SK-N-SH (cell line): Measurements from ENCODE around the gene MYO1C.

Experiments
- CHD2 ChIP-seq: fragments of 150-350 bp; IDR thresholded peaks from 2 replicates; pipeline ENCODE4 v1.6.1; 2018; ENCODE audit warnings: low read length; ENCODE audit not compliant: partially characterized antibody
- EZH2phosphoT487 ChIP-seq: fragments of 200-600 bp; sonication (generic); IDR thresholded peaks from 2 replicates; pipeline ENCODE4 v1.6.1; 2017; ENCODE audit warnings: low read depth, mixed run types, mild to moderate bottlenecking, antibody characterized with exemption, moderate library complexity, borderline replicate concordance
- GABPA ChIP-seq: IDR thresholded peaks from 2 replicates; pipeline ENCODE4 v1.4.0; 2012; ENCODE audit warnings: low read depth, mild to moderate bottlenecking
- MEF2A ChIP-seq: IDR thresholded peaks from 2 replicates; pipeline ENCODE4 v1.4.0; 2012; ENCODE audit warnings: low read depth, borderline replicate concordance
- MXI1 ChIP-seq: IDR thresholded peaks from 2 replicates; pipeline ENCODE4 v1.6.1; 2012; ENCODE audit warnings: mild to moderate bottlenecking, low read depth, low read length, improper control_type of control experiment
- POLR2AphosphoS5 ChIP-seq: IDR thresholded peaks from 2 replicates; pipeline ENCODE4 v1.6.1; 2012; ENCODE audit warnings: low read depth, low read length
- SIN3A ChIP-seq: IDR thresholded peaks from 2 replicates; pipeline ENCODE4 v1.6.1; 2012; ENCODE audit warnings: low read depth, mild to moderate bottlenecking, low read length, moderate library complexity, borderline replicate concordance
- TAF1 ChIP-seq: IDR thresholded peaks from 2 replicates; pipeline ENCODE4 v1.6.1; 2012; ENCODE audit warnings: low read depth, mild to moderate bottlenecking, low read length, moderate library complexity, borderline replicate concordance
- YY1 ChIP-seq: IDR thresholded peaks from 2 replicates; pipeline ENCODE4 v1.4.0; 2012; ENCODE audit warnings: low read depth, mild to moderate bottlenecking
- TF ChIP-seq, protein P1 (sequence below): fragments of 200-600 bp; sonication (generic); IDR thresholded peaks from 2 replicates; pipeline ENCODE4 v1.6.1; 2017; ENCODE audit warnings: antibody characterized with exemption, mild to moderate bottlenecking, moderate library complexity
- TF ChIP-seq, protein P2 (sequence below): fragments of 150-350 bp; IDR thresholded peaks from 2 replicates; pipeline ENCODE4 v1.6.1; 2017; ENCODE audit warnings: antibody characterized with exemption, low read length, low read depth, borderline replicate concordance
- TF ChIP-seq, protein P3 (sequence below): IDR thresholded peaks from 2 replicates; pipeline ENCODE4; 2012

DNA sequence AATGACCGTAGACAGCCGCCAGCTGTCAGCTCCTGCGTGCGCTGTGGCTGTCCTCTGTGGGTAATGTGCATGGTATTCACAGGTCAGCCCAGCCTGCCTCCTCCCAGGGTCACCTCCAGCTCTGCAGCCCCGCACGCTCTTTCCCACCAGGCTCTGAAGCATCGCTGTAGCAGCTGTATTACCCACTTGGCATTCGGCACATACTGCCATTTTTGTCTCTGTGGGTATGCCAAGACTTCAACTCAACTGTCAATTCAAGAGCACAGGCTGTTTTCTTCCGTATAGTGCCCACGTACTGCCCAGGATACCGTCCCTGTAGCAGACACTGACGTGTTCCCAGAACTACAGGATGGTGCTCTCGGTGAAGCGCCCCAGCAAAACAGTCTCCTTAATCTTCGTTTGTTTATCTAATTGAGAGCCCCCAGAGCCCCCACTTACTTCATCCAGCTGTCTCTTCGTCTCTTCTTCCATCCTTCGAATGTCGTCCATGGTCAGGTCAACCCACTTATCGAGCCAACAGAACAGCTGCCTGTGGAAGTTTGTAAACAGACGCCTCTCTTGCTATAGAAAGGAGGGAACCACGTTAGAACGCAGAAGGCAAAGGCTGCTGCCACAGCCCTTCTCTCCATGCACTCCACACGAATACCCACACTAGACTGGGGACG lies 41.3 kb upstream of the MYO1C start:
- TF ChIP-seq, protein P1, sequence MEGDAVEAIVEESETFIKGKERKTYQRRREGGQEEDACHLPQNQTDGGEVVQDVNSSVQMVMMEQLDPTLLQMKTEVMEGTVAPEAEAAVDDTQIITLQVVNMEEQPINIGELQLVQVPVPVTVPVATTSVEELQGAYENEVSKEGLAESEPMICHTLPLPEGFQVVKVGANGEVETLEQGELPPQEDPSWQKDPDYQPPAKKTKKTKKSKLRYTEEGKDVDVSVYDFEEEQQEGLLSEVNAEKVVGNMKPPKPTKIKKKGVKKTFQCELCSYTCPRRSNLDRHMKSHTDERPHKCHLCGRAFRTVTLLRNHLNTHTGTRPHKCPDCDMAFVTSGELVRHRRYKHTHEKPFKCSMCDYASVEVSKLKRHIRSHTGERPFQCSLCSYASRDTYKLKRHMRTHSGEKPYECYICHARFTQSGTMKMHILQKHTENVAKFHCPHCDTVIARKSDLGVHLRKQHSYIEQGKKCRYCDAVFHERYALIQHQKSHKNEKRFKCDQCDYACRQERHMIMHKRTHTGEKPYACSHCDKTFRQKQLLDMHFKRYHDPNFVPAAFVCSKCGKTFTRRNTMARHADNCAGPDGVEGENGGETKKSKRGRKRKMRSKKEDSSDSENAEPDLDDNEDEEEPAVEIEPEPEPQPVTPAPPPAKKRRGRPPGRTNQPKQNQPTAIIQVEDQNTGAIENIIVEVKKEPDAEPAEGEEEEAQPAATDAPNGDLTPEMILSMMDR = no peak
- TF ChIP-seq GABPA = no peak
- TF ChIP-seq SIN3A = no peak
- no peak for TF ChIP-seq EZH2phosphoT487
- TF ChIP-seq, protein P2, sequence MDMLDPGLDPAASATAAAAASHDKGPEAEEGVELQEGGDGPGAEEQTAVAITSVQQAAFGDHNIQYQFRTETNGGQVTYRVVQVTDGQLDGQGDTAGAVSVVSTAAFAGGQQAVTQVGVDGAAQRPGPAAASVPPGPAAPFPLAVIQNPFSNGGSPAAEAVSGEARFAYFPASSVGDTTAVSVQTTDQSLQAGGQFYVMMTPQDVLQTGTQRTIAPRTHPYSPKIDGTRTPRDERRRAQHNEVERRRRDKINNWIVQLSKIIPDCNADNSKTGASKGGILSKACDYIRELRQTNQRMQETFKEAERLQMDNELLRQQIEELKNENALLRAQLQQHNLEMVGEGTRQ = no peak
- TF ChIP-seq, protein P3, sequence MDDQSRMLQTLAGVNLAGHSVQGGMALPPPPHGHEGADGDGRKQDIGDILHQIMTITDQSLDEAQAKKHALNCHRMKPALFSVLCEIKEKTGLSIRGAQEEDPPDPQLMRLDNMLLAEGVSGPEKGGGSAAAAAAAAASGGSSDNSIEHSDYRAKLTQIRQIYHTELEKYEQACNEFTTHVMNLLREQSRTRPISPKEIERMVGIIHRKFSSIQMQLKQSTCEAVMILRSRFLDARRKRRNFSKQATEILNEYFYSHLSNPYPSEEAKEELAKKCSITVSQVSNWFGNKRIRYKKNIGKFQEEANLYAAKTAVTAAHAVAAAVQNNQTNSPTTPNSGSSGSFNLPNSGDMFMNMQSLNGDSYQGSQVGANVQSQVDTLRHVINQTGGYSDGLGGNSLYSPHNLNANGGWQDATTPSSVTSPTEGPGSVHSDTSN = no peak
- no peak for TF ChIP-seq POLR2AphosphoS5
- TF ChIP-seq MEF2A = no peak
- TF ChIP-seq MXI1 = no peak
- TF ChIP-seq TAF1 = no peak
- no peak for TF ChIP-seq CHD2
- TF ChIP-seq YY1 = no peak
